Rectal smooth muscle tissue (tissue), 1 donor: Measurements from ENCODE around the gene FOXN3.
"Not testable (repeated sequence)": the region's sequence is repeated elsewhere in the genome, so short reads cannot be mapped to it uniquely, and the experiment has no call there.

ENCODE experiments used
- H3K27ac ChIP-seq: one replicate; pipeline ENCODE4 v1.7.0; 2013; ENCODE audit warnings: low read depth, low read length, inconsistent platforms
- H3K27me3 ChIP-seq: one replicate; pipeline ENCODE4 v1.7.0; 2013; ENCODE audit warnings: low read length; ENCODE audit not compliant: control insufficient read depth, insufficient read depth
- H3K36me3 ChIP-seq: one replicate; pipeline ENCODE4 v1.7.0; 2013; ENCODE audit warnings: low read length; ENCODE audit not compliant: control insufficient read depth, insufficient read depth
- H3K4me1 ChIP-seq: one replicate; pipeline ENCODE4 v1.7.0; 2013; ENCODE audit warnings: low read length; ENCODE audit not compliant: control insufficient read depth, insufficient read depth
- H3K4me3 ChIP-seq: one replicate; pipeline ENCODE4 v1.7.0; 2013; ENCODE audit warnings: low read length
- H3K9ac ChIP-seq: one replicate; pipeline ENCODE4 v1.7.0; 2013; ENCODE audit warnings: low read length

FOXN3 gene

GRCh38 chr14:89214221-89214965 lies 202.6 kb downstream of the FOXN3 start:
- Histone ChIP-seq H3K27ac (peak overlapping the region; percentile 0), H3K9ac (no peak overlapping the region), H3K36me3 (no peaks in the 10 kb centered on the region), H3K4me3 (peak overlapping the region; percentile 36), H3K4me1 (peaks cover 12% of the 10 kb centered on the region), H3K27me3 (no peaks in the 10 kb centered on the region)

- H3K4me1 ChIP-seq: peaks cover 12% of the 10 kb centered on the region
- H3K36me3 ChIP-seq: no peaks in the 10 kb centered on the region
- no peak overlapping the region for H3K4me3 ChIP-seq
- no peaks in the 10 kb centered on the region for H3K27me3 ChIP-seq
- H3K9ac ChIP-seq: no peak overlapping the region
- H3K27ac ChIP-seq: no peak overlapping the region
Measured at GRCh38 chr14:89212386-89213235, 204.4 kb downstream of the FOXN3 start.

- peaks cover 6% of the 10 kb centered on the region for H3K4me1 ChIP-seq
- H3K27ac ChIP-seq: no peak overlapping the region
Measured at GRCh38 chr14:89209558-89209957, 207.5 kb downstream of the FOXN3 start.

GRCh38 chr14:89207925-89208328 lies 209.1 kb downstream of the FOXN3 start:
- Histone ChIP-seq H3K27me3 (no peaks in the 10 kb centered on the region), H3K9ac (no peak overlapping the region), H3K27ac (no peak overlapping the region), H3K4me1 (no peaks in the 10 kb centered on the region), H3K36me3 (no peaks in the 10 kb centered on the region), H3K4me3 (no peak overlapping the region)

More at GRCh38 chr14:89209558-89209957, 207.5 kb downstream of the FOXN3 start:
- Histone ChIP-seq H3K36me3 (no peaks in the 10 kb centered on the region), H3K9ac (no peak overlapping the region), H3K4me3 (no peak overlapping the region), H3K27me3 (no peaks in the 10 kb centered on the region)

GRCh38 chr14:89206389-89207031 lies 210.5 kb downstream of the FOXN3 start:
- H3K4me1 ChIP-seq: no peaks in the 10 kb centered on the region
- no peaks in the 10 kb centered on the region for H3K27me3 ChIP-seq
- H3K36me3 ChIP-seq: no peaks in the 10 kb centered on the region
- H3K9ac ChIP-seq: no peak overlapping the region
- H3K27ac ChIP-seq: no peak overlapping the region
- H3K4me3 ChIP-seq: no peak overlapping the region

- H3K4me3 ChIP-seq: no peak overlapping the region
- no peaks in the 10 kb centered on the region for H3K27me3 ChIP-seq
- H3K9ac ChIP-seq: no peak overlapping the region
- H3K36me3 ChIP-seq: no peaks in the 10 kb centered on the region
- no peaks in the 10 kb centered on the region for H3K4me1 ChIP-seq
- H3K27ac ChIP-seq: no peak overlapping the region
Measured at GRCh38 chr14:89205137-89205740, 211.8 kb downstream of the FOXN3 start.

GRCh38 chr14:89202413-89203190 lies 214.4 kb downstream of the FOXN3 start:
- Histone ChIP-seq H3K9ac (no peak overlapping the region), H3K4me1 (no peaks in the 10 kb centered on the region), H3K4me3 (no peak overlapping the region), H3K27ac (no peak overlapping the region), H3K36me3 (no peaks in the 10 kb centered on the region), H3K27me3 (no peaks in the 10 kb centered on the region)

- Histone ChIP-seq H3K9ac (no peak overlapping the region), H3K27ac (no peak overlapping the region), H3K4me1 (no peaks in the 10 kb centered on the region), H3K36me3 (no peaks in the 10 kb centered on the region), H3K27me3 (no peaks in the 10 kb centered on the region), H3K4me3 (no peak overlapping the region)
Measured at GRCh38 chr14:89201645-89202044, 215.4 kb downstream of the FOXN3 start.

- not testable (repeated sequence) for H3K4me3 ChIP-seq, H3K27ac ChIP-seq, H3K27me3 ChIP-seq, H3K36me3 ChIP-seq, H3K9ac ChIP-seq, H3K4me1 ChIP-seq
Measured at GRCh38 chr14:89199357-89199756, 217.7 kb downstream of the FOXN3 start.

- H3K9ac ChIP-seq: no peak overlapping the region
Measured at GRCh38 chr14:89198544-89199329, 218.3 kb downstream of the FOXN3 start.

GRCh38 chr14:89197623-89198022 lies 219.4 kb downstream of the FOXN3 start:
- Histone ChIP-seq H3K9ac (no peak overlapping the region), H3K27ac (no peak overlapping the region), H3K4me1 (no peaks in the 10 kb centered on the region), H3K36me3 (no peaks in the 10 kb centered on the region), H3K27me3 (no peaks in the 10 kb centered on the region), H3K4me3 (no peak overlapping the region)

More at GRCh38 chr14:89198544-89199329, 218.3 kb downstream of the FOXN3 start:
- Histone ChIP-seq H3K27ac (no peak overlapping the region), H3K27me3 (no peaks in the 10 kb centered on the region), H3K4me3 (no peak overlapping the region), H3K4me1 (no peaks in the 10 kb centered on the region), H3K36me3 (no peaks in the 10 kb centered on the region)
